Heart right ventricle (tissue), 16 donors: ENCODE measurements around the gene FBP1. TPM values are rescaled to one million over a fixed set of nuclear protein-coding genes. Genes with fewer than 3 reads are reported as not detected.

Source experiments
- ATAC-seq, 8 donors: fragments of 200-7000 bp; cut with Tn5 transposase; one replicate each; pipeline ENCODE4 v1.9.1; 2020; ENCODE audit warnings: mild to moderate bottlenecking in 8 of 8, moderate library complexity in 8 of 8, moderate number of reproducible peaks in 1 of 8
- DNase-seq, 2 donors: peaks; one replicate each; pipeline ENCODE4 v3.0.0-alpha.2; 2020
- H3K27ac ChIP-seq, 10 donors: fragments of 200-600 bp; sonication (generic) in 2 of 10; one replicate each; pipeline versions ENCODE4 v1.5.0 to v1.8.0; 2020 to 2022; ENCODE audit warnings: mild to moderate bottlenecking in 3 of 10
- H3K27me3 ChIP-seq, 7 donors: fragments of 200-600 bp; one replicate each; pipeline ENCODE4 v1.8.0; 2021 to 2022; ENCODE audit warnings: mild to moderate bottlenecking in 2 of 7
- H3K36me3 ChIP-seq, 9 donors: fragments of 200-600 bp; sonication (generic) in 1 of 9; one replicate each; pipeline versions ENCODE4 v1.5.0 to v1.8.0; 2020 to 2022; ENCODE audit warnings: mild to moderate bottlenecking in 2 of 9
- H3K4me1 ChIP-seq, 9 donors: fragments of 200-600 bp; sonication (generic) in 1 of 9; one replicate each; pipeline versions ENCODE4 v1.5.0 to v1.8.0; 2020 to 2022; ENCODE audit warnings: mild to moderate bottlenecking in 4 of 9
- H3K4me3 ChIP-seq, 10 donors: fragments of 200-600 bp; sonication (generic) in 2 of 10; one replicate each; pipeline versions ENCODE4 v1.5.0 to v1.8.0; 2020 to 2022; ENCODE audit warnings: mild to moderate bottlenecking in 7 of 10, moderate library complexity in 2 of 10
- H3K9me3 ChIP-seq, 11 donors: fragments of 200-600 bp in 10 of 11; sonication (generic) in 2 of 11; one replicate each; pipeline versions ENCODE4 v1.5.0 to v1.8.0; 2013 to 2022; ENCODE audit warnings: mild to moderate bottlenecking in 2 of 11, control low read depth in 1 of 11, moderate library complexity in 1 of 11
- WGBS, 2 donors: extraction: QIAGEN DNeasy Blood & Tissue Kit; methylation state at CpG; one replicate each; pipeline ENCODE4 v1.1.7; 2013; ENCODE audit warnings: inconsistent platforms in 1 of 2; 5-methylcytosine and 5-hydroxymethylcytosine counted together
- intact Hi-C, 10 donors: fragments of 100-400 bp; cut with DNase I; formaldehyde crosslinking; loops; one replicate each; pipeline versions ENCODE4 v1.11.1 to v1.14.2; 2022
- polyA plus RNA-seq, 2 donors: library from polyadenylated mRNA; stranded (reverse); fragments of 200-250 nt; gene quantifications; one replicate each; pipeline ENCODE4 v1.2.3, GENCODE V29; 2013
- total RNA-seq, 10 donors: library from RNA; stranded (reverse); fragmentation: NEBNext Ultra II Directional in 3 of 10; extraction: Animal tissue kit (Norgen Biotek cat#: 25700) in 3 of 10; gene quantifications; one replicate each; pipeline versions ENCODE4 v1.2.1 to v1.2.4, GENCODE V29; 2021 to 2023
- TF ChIP-seq, protein P1 (sequence below), 9 donors: fragments of 200-600 bp; sonication (generic) in 2 of 9; IDR thresholded peaks; one replicate each; pipeline versions ENCODE4 v1.5.0 to v1.8.0; 2021 to 2022; ENCODE audit warnings: antibody characterized with exemption in 9 of 9, mild to moderate bottlenecking in 5 of 9, moderate library complexity in 1 of 9
- donor health status: Arrhythmogenic right ventricular cardiomyopathy.
- donor health status: ischemic (EF 13 %, LVEDD 7.1; RV severe dilation, severe dysfunction).
- donor health status: healthy with polysubstance abuse.
- donor health status: DM: no; HTN: yes; CAD: no.
- donor health status: DM: no; HTN: no; CAD: no.
- donor health status: ischemic (EF 25% LVEDD 6.9; RV normal size, moderate dysfunction).
- donor health status: ischemic (EF 25% LVEDD 5.7; RV mildly dilated, moderate dysfunction).
- donor health status: healthy.
- donor health status: DM: yes; HTN: yes; CAD: no.
- donor health status: Ischemic cardiomyopathy.
- donor health status: ischemic (EF 35%, LVEDD 5.7; RV mildly dilated, moderate dysfunction).
- donor health status: nonischemic (EF 11% LVEDD 7.7; RV severe dilation, severe dysfunction).
- donor health status: DM: yes; HTN: yes; CAD: no.
- donor health status: PGD.
- donor health status: ischemic (EF 29% LVEDD 5.4; RV normal size, mild dysfunction).
- donor health status: nonischemic (EF 23%, LVEDD 6.1; RV moderate dilation, normal function).

The FBP1 gene
- total and polyA plus RNA-seq, 12 donors, result 0.16 to 9.7 (median 0.57) TPM

DNA sequence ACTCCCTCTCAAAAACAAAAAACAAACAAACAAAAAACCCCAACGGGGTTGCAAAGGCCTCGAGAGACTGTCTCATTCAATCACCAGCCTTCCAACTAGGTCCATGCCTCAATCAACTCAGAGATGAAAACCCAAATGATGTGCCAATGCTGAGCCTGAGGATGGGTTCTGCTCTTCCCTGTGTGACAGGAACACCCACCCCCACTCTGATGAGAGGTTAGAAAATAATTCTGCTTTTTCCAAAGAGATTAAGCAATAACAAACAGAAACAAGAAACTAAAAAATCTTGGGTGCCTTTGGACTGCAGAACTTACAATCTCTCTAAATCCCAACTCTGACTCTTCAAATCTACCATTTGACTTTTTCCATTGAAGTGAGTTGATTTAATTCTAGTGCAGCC is 25.5 kb upstream of the FBP1 start:
- Histone ChIP-seq H3K4me3 (no peak overlapping the region), H3K27me3 (peaks cover 0 to 6% (median 0%) of the 10 kb centered on the region in 7 donors), H3K4me1 (peaks cover 0 to 12% (median 7%) of the 10 kb centered on the region in 9 donors), H3K27ac (no peak overlapping the region), H3K9me3 (no peaks in the 10 kb centered on the region), H3K36me3 (no peaks in the 10 kb centered on the region)
- TF ChIP-seq, protein P1, sequence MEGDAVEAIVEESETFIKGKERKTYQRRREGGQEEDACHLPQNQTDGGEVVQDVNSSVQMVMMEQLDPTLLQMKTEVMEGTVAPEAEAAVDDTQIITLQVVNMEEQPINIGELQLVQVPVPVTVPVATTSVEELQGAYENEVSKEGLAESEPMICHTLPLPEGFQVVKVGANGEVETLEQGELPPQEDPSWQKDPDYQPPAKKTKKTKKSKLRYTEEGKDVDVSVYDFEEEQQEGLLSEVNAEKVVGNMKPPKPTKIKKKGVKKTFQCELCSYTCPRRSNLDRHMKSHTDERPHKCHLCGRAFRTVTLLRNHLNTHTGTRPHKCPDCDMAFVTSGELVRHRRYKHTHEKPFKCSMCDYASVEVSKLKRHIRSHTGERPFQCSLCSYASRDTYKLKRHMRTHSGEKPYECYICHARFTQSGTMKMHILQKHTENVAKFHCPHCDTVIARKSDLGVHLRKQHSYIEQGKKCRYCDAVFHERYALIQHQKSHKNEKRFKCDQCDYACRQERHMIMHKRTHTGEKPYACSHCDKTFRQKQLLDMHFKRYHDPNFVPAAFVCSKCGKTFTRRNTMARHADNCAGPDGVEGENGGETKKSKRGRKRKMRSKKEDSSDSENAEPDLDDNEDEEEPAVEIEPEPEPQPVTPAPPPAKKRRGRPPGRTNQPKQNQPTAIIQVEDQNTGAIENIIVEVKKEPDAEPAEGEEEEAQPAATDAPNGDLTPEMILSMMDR (IDR thresholded peaks at IDR 0.05), result no peak
- DNase-seq (no peak), ATAC-seq (no peak)
- intact Hi-C loops, result loop anchor here in 1 of 10 donors (5.0 kb wide), 1 partner anchor 468 kb away; no protein-coding TSS in a partner anchor
- WGBS, 2 donors, result 70 to 85% methylated on average over 2 of the region's 2 CpGs

DNA sequence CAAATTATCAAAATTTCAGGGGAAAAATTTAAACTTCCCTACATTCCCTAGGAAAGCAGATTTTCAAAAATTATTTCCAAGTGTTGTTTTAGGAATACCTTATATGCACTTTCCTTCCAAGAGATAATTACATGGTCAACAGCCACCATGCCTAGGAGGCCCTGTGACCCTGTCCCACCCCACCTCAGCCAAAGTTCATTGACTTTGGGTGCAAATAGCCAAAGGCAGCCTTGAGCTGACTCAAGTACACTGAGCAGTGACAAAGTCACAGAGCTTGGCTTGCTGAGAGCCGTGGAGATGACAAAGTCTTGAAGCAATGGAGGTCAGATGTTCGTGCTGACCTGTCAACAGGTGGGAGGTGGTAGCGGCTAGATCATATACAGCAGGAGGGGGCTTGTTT is 24.3 kb upstream of the FBP1 start:
- Histone ChIP-seq H3K9me3 (no peaks in the 10 kb centered on the region), H3K27ac (no peak overlapping the region), H3K4me3 (no peak overlapping the region), H3K27me3 (peaks cover 0 to 6% (median 0%) of the 10 kb centered on the region in 7 donors), H3K36me3 (no peaks in the 10 kb centered on the region), H3K4me1 (peaks cover 0 to 1% (median 0%) of the 10 kb centered on the region in 9 donors)
- TF ChIP-seq, protein P1 (IDR thresholded peaks at IDR 0.05), result no peak
- no peak for DNase-seq
- intact Hi-C loops, result no loop called here
- ATAC-seq, result no peak
- 87 to 90% methylated on average over 3 of the region's 3 CpGs for WGBS, 2 donors

DNA sequence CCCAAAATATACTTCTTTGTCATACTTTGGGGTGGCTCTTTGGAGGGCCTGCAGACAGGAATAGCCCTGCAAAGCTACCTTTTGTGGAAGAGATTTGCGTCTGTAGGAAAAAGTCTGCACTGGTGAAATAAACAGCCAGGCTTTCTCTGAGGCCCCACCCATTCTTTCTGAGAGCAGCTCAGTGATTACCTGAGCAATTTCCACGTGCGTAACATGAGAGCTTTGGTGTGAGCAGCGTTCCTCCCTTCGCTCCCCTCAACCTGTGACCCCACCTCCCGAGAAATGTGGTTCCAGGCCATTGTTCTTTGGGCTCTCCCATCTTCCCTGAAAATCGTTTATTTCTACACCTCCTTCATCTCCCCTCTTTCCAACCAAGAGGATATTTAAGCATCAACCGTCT is 23.8 kb upstream of the FBP1 start:
- intact Hi-C loops, result no loop called here
- Histone ChIP-seq H3K9me3 (no peaks in the 10 kb centered on the region), H3K27ac (no peak overlapping the region), H3K36me3 (no peaks in the 10 kb centered on the region), H3K4me1 (no peaks in the 10 kb centered on the region), H3K27me3 (peaks cover 0 to 6% (median 0%) of the 10 kb centered on the region in 7 donors), H3K4me3 (no peak overlapping the region)
- no peak for DNase-seq
- TF ChIP-seq, protein P1 (IDR thresholded peaks at IDR 0.05), result no peak
- 83 to 84% methylated on average over 8 of the region's 8 CpGs for WGBS, 2 donors
- no peak for ATAC-seq

GRCh38 chr9:94657021-94657725 is 17.9 kb upstream of the FBP1 start:
- no peak overlapping the region for H3K4me3 ChIP-seq
- ATAC-seq (no peak), DNase-seq (no peak)
- H3K4me1 ChIP-seq, result peaks cover 0 to 25% (median 0%) of the 10 kb centered on the region in 9 donors
- H3K27me3 ChIP-seq, result peaks cover 0 to 6% (median 0%) of the 10 kb centered on the region in 7 donors
- H3K36me3 ChIP-seq, result no peaks in the 10 kb centered on the region
- TF ChIP-seq, protein P1 (IDR thresholded peaks at IDR 0.05), result no peak
- intact Hi-C loops, result no loop called here
- 85 to 90% methylated on average over 4 of the region's 4 CpGs for WGBS, 2 donors
- H3K9me3 ChIP-seq, result no peaks in the 10 kb centered on the region
- H3K27ac ChIP-seq, result no peak overlapping the region
